Keratinocyte (primary cell): ENCODE measurements around the gene RSPH9. TPM values are rescaled to one million over a fixed set of nuclear protein-coding genes. Genes with fewer than 3 reads are reported as not detected.

Source experiments
- DNase-seq: peaks from one replicate; pipeline ENCODE4 v3.0.0-alpha.2; 2011; ENCODE audit warnings: low read depth, missing footprints, low spot score
- FAIRE-seq: peaks from 2 replicates; lab custom pipeline; 2011; peaks lifted over from hg19 to GRCh38; lab: Jason Lieb, UNC
- H2AFZ ChIP-seq: 2 replicates; pipeline ENCODE4 v1.6.0; 2012; ENCODE audit warnings: low read length, control low read depth, inconsistent platforms; ENCODE audit not compliant: control insufficient read depth
- H3K27ac ChIP-seq: 2 replicates; pipeline ENCODE4 v1.5.1; 2011; ENCODE audit warnings: low read length; ENCODE audit not compliant: control insufficient read depth, insufficient read depth
- H3K27me3 ChIP-seq: 3 replicates; pipeline ENCODE4 v1.6.0; 2011; ENCODE audit warnings: low read length; ENCODE audit not compliant: control insufficient read depth, insufficient read depth; ENCODE audit errors: extremely low read depth
- H3K36me3 ChIP-seq, 2 experiments: 2 replicates in 1 of 2; 3 replicates in 1 of 2; pipeline ENCODE4 v1.5.1; 2011; ENCODE audit warnings: low read length in 2 of 2, mild to moderate bottlenecking in 1 of 2; ENCODE audit not compliant: control insufficient read depth in 2 of 2, insufficient read depth in 2 of 2; ENCODE audit errors: extremely low read depth in 1 of 2
- H3K4me1 ChIP-seq: 3 replicates; pipeline ENCODE4 v1.5.1; 2011; ENCODE audit warnings: low read length; ENCODE audit not compliant: control insufficient read depth, insufficient read depth; ENCODE audit errors: extremely low read depth
- H3K4me2 ChIP-seq: 3 replicates; pipeline ENCODE4 v1.6.0; 2011; ENCODE audit warnings: low read depth, low read length; ENCODE audit not compliant: control insufficient read depth, insufficient read depth; ENCODE audit errors: extremely low read depth
- H3K4me3 ChIP-seq, 3 experiments: fragments of 200-600 bp in 1 of 3; sonication (generic) in 1 of 3; 2 replicates in 2 of 3; 3 replicates in 1 of 3; pipeline ENCODE4 v1.5.1; 2011 to 2016; ENCODE audit warnings: low read length in 3 of 3, mild to moderate bottlenecking in 3 of 3, control low read depth in 2 of 3, inconsistent platforms in 1 of 3, low read depth in 1 of 3, mixed read lengths in 1 of 3, mixed run types in 1 of 3, moderate library complexity in 1 of 3; ENCODE audit not compliant: control insufficient read depth in 2 of 3, insufficient read depth in 2 of 3; ENCODE audit errors: extremely low read depth in 1 of 3
- H3K79me2 ChIP-seq: 2 replicates; pipeline ENCODE4 v1.6.0; 2012; ENCODE audit warnings: low read length; ENCODE audit not compliant: control insufficient read depth, insufficient read depth
- H3K9ac ChIP-seq: 3 replicates; pipeline ENCODE4 v1.6.0; 2011; ENCODE audit warnings: low read length; ENCODE audit not compliant: control insufficient read depth, insufficient read depth; ENCODE audit errors: extremely low read depth
- H3K9me1 ChIP-seq: 3 replicates; pipeline ENCODE4 v1.6.0; 2011; ENCODE audit warnings: low read length; ENCODE audit not compliant: control insufficient read depth, insufficient read depth; ENCODE audit errors: extremely low read depth
- H3K9me3 ChIP-seq: 2 replicates; pipeline ENCODE4 v1.5.1; 2012; ENCODE audit warnings: low read depth, low read length; ENCODE audit not compliant: control insufficient read depth
- H4K20me1 ChIP-seq: 3 replicates; pipeline ENCODE4 v1.6.0; 2011; ENCODE audit warnings: low read length; ENCODE audit not compliant: control insufficient read depth, insufficient read depth; ENCODE audit errors: extremely low read depth
- CTCF ChIP-seq, 3 experiments: IDR thresholded peaks in 1 of 3; conservative IDR thresholded peaks in 1 of 3; optimal IDR thresholded peaks in 1 of 3; 2 replicates in 2 of 3; 3 replicates in 1 of 3; pipeline versions ENCODE3 to v1.5.1; 2011; ENCODE audit warnings: low read length in 3 of 3, mild to moderate bottlenecking in 3 of 3, moderate library complexity in 2 of 3, control low read depth in 1 of 3, inconsistent platforms in 1 of 3; ENCODE audit not compliant: insufficient read depth in 2 of 3; ENCODE audit errors: extremely low read depth in 1 of 3
- EZH2 ChIP-seq: IDR thresholded peaks from one replicate; pipeline ENCODE4 v1.6.1; 2012; ENCODE audit warnings: inconsistent platforms, mild to moderate bottlenecking, low read length, moderate library complexity
- dilution Hi-C: fragments of 300-500 bp; cut with MboI; formaldehyde crosslinking; loops from one replicate; pipeline ENCODE4 v1.7.0; 2020; ENCODE audit warnings: low sequenced_read_pairs; ENCODE audit not compliant: extremely low pct_ligation_motif_present
- polyA plus RNA-seq, 5 experiments: library from polyadenylated mRNA; depleted of rRNA in 3 of 5; stranded (reverse) in 3 of 5; stranded (forward) in 1 of 5; unstranded in 1 of 5; fragments of >200 nt; gene quantifications; 1 replicate in 1 of 5; 2 replicates in 3 of 5; 3 replicates in 1 of 5; pipeline versions ENCODE4 v1.2.1 to v1.2.3, GENCODE V29; 2011 to 2012; ENCODE audit warnings: missing spikeins in 2 of 5, low read depth in 1 of 5, low replicate concordance in 1 of 5

Gene RSPH9
- polyA plus RNA-seq, 1 donor (not counting 4 experiments of a cell fraction or from before 2014, with no cell fraction given): not detected

- peaks cover 20% of the 10 kb centered on the region for H3K79me2 ChIP-seq
These were observed 19.3 kb upstream of the RSPH9 start for GRCh38 chr6:43625393-43625992.

GRCh38 chr6:43627008-43627825, 17.6 kb upstream of the RSPH9 start:
- no peak overlapping the region for H2AFZ ChIP-seq
- peak overlapping the region; percentile 44 for H3K4me2 ChIP-seq
- no peaks in the 10 kb centered on the region for H3K27me3 ChIP-seq
- peak overlapping the region; percentile 76 for H3K27ac ChIP-seq
- H3K9ac ChIP-seq: peak overlapping the region; percentile 56
- H3K79me2 ChIP-seq: peaks cover 20% of the 10 kb centered on the region
- H3K9me3 ChIP-seq: no peaks in the 10 kb centered on the region
- H4K20me1 ChIP-seq: peaks cover 2% of the 10 kb centered on the region
- peak overlapping the region in 1 of 3 experiments; percentile 88 for H3K4me3 ChIP-seq
- peaks cover 2% of the 10 kb centered on the region for H3K9me1 ChIP-seq
- peaks cover 29 to 30% of the 10 kb centered on the region in 2 experiments for H3K36me3 ChIP-seq
- no peak for TF ChIP-seq CTCF (optimal IDR thresholded peaks at IDR 0.05 in 1 of 3, IDR thresholded peaks at IDR 0.05 in 1 of 3, conservative IDR thresholded peaks at IDR 0.05 in 1 of 3; ENCODE audit: extremely low read depth in 1 of 3, insufficient read depth in 2 of 3, low read length in 3 of 3)
- TF ChIP-seq EZH2: no peak
- dilution Hi-C loops: no loop called here
- H3K4me1 ChIP-seq: peaks cover 25% of the 10 kb centered on the region
- FAIRE-seq (no peak), DNase-seq (peak; percentile 71)

More at GRCh38 chr6:43625393-43625992, 19.3 kb upstream of the RSPH9 start:
- H3K9ac ChIP-seq: no peak overlapping the region
- FAIRE-seq: no peak
- no peaks in the 10 kb centered on the region for H3K9me1 ChIP-seq
- DNase-seq: no peak
- H3K4me1 ChIP-seq: peaks cover 20% of the 10 kb centered on the region
- H3K27me3 ChIP-seq: no peaks in the 10 kb centered on the region
- no peak overlapping the region for H3K27ac ChIP-seq
- TF ChIP-seq CTCF (optimal IDR thresholded peaks at IDR 0.05 in 1 of 3, IDR thresholded peaks at IDR 0.05 in 1 of 3, conservative IDR thresholded peaks at IDR 0.05 in 1 of 3; ENCODE audit: extremely low read depth in 1 of 3, insufficient read depth in 2 of 3, low read length in 3 of 3) (no peak), EZH2 (no peak)
- H3K4me3 ChIP-seq: no peak overlapping the region
- H3K36me3 ChIP-seq: peaks cover 44 to 46% of the 10 kb centered on the region in 2 experiments
- no peak overlapping the region for H2AFZ ChIP-seq
- no peak overlapping the region for H3K4me2 ChIP-seq
- H4K20me1 ChIP-seq: peaks cover 2% of the 10 kb centered on the region
- dilution Hi-C loops: no loop called here
- no peaks in the 10 kb centered on the region for H3K9me3 ChIP-seq
